Heart left ventricle (tissue), 16 donors: ENCODE measurements around the gene PAQR4. TPM values are rescaled to one million over a fixed set of nuclear protein-coding genes. Genes with fewer than 3 reads are reported as not detected.

Source experiments
- ATAC-seq, 4 donors: fragments of 200-7000 bp; cut with Tn5 transposase; one replicate each; pipeline ENCODE4 v1.9.1; 2020 to 2022; ENCODE audit warnings: moderate library complexity in 4 of 4, mild to moderate bottlenecking in 3 of 4, moderate number of reproducible peaks in 1 of 4
- DNase-seq, 5 donors: peaks; one replicate each; pipeline ENCODE4 v3.0.0-alpha.2; 2020
- H3K27ac ChIP-seq, 12 donors: fragments of 200-600 bp; sonication (generic) in 4 of 12; one replicate each; pipeline versions ENCODE4 v1.5.0 to v1.8.0; 2016 to 2022; ENCODE audit warnings: mild to moderate bottlenecking in 2 of 12
- H3K27me3 ChIP-seq, 9 donors: fragments of 200-600 bp; sonication (generic) in 2 of 9; one replicate each; pipeline versions ENCODE4 v1.5.1 to v1.8.0; 2016 to 2022; ENCODE audit warnings: mild to moderate bottlenecking in 3 of 9
- H3K36me3 ChIP-seq, 9 donors: fragments of 200-600 bp; sonication (generic) in 2 of 9; one replicate each; pipeline versions ENCODE4 v1.5.0 to v1.8.0; 2018 to 2022; ENCODE audit warnings: mild to moderate bottlenecking in 2 of 9
- H3K4me1 ChIP-seq, 12 donors: fragments of 200-600 bp; sonication (generic) in 4 of 12; one replicate each; pipeline versions ENCODE4 v1.5.0 to v1.8.0; 2016 to 2022; ENCODE audit warnings: mild to moderate bottlenecking in 3 of 12
- H3K4me3 ChIP-seq, 12 donors: fragments of 200-600 bp; sonication (generic) in 4 of 12; one replicate each; pipeline versions ENCODE4 v1.5.0 to v1.8.0; 2017 to 2022; ENCODE audit warnings: mild to moderate bottlenecking in 9 of 12, moderate library complexity in 4 of 12
- H3K9me3 ChIP-seq, 12 donors: fragments of 200-600 bp; sonication (generic) in 4 of 12; one replicate each; pipeline versions ENCODE4 v1.5.0 to v1.8.0; 2016 to 2022; ENCODE audit warnings: mild to moderate bottlenecking in 1 of 12
- POLR2A ChIP-seq, 2 donors: fragments of 450-650 bp; IDR thresholded peaks; one replicate each; pipeline ENCODE4 v1.6.1; 2017; ENCODE audit warnings: antibody characterized with exemption in 2 of 2, mild to moderate bottlenecking in 2 of 2, moderate library complexity in 2 of 2
- WGBS, 4 donors: extraction: QIAGEN DNeasy Blood & Tissue Kit in 2 of 4; methylation state at CpG; one replicate each; pipeline versions ENCODE4 v1.1.5 to v1.1.7; 2013 to 2018; 5-methylcytosine and 5-hydroxymethylcytosine counted together
- intact Hi-C, 10 donors: fragments of 100-400 bp; cut with DNase I; formaldehyde crosslinking; loops; one replicate each; pipeline versions ENCODE4 v1.11.1 to v1.14.2; 2022
- polyA plus RNA-seq, 2 donors: library from polyadenylated mRNA; stranded (reverse); fragments of 200-250 nt; gene quantifications; one replicate each; pipeline ENCODE4 v1.2.3, GENCODE V29; 2013
- total RNA-seq, 9 donors: library from RNA; depleted of rRNA in 2 of 9; stranded (reverse); fragments of >200 nt in 2 of 9; fragmentation: NEBNext Ultra II Directional in 3 of 9; extraction: Animal tissue kit (Norgen Biotek cat#: 25700) in 3 of 9; gene quantifications; one replicate each; pipeline versions ENCODE4 v1.1.0 to v1.2.4, GENCODE V29; 2016 to 2023
- TF ChIP-seq, protein P1 (sequence below), 12 donors: fragments of 200-600 bp; sonication (generic) in 4 of 12; IDR thresholded peaks; one replicate each; pipeline versions ENCODE4 v1.5.0 to v1.8.0; 2018 to 2022; ENCODE audit warnings: antibody characterized with exemption in 12 of 12, mild to moderate bottlenecking in 5 of 12
- donor health status: ischemic (EF 13 %, LVEDD 7.1; RV severe dilation, severe dysfunction).
- donor health status: healthy with polysubstance abuse.
- donor health status: DM: no; HTN: yes; CAD: no.
- donor health status: DM: no; HTN: no; CAD: no.
- donor health status: ischemic (EF 25% LVEDD 6.9; RV normal size, moderate dysfunction).
- donor health status: ischemic (EF 25% LVEDD 5.7; RV mildly dilated, moderate dysfunction).
- donor health status: healthy.
- donor health status: DM: yes; HTN: yes; CAD: no.
- donor health status: ischemic (EF 35%, LVEDD 5.7; RV mildly dilated, moderate dysfunction).
- donor health status: nonischemic (EF 11% LVEDD 7.7; RV severe dilation, severe dysfunction).
- donor health status: DM: yes; HTN: yes; CAD: no.
- donor health status: PGD.
- donor health status: ischemic (EF 29% LVEDD 5.4; RV normal size, mild dysfunction).
- donor health status: nonischemic (EF 23%, LVEDD 6.1; RV moderate dilation, normal function).

PAQR4 gene
- total and polyA plus RNA-seq, 11 donors: 6.9 to 16.3 (median 9.0) TPM

DNA sequence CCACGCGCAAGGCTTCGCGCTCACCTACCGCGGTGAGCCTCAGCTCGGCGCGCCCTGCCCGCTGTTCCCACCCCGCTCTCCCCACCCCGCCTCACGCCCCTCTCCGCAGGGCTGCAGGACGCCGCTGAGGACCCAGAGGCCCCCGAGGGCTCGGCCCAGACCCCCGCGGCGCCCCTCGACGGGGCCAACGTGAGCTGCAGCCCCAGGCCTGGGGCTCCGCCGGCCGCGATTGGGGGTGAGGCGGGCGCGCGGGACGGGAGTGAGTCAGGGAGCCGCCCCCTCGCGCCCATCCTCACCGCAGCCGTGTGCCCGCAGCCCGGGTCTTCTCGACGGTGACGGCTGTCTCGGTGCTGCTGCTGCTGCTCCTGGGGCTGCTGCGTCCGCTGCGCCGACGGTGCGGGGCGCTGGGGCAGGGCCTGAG, 1.9 kb upstream of the PAQR4 start:
- H3K27me3 ChIP-seq: peaks cover 58 to 63% (median 60%) of the 10 kb centered on the region in 9 donors
- TF ChIP-seq, protein P1, sequence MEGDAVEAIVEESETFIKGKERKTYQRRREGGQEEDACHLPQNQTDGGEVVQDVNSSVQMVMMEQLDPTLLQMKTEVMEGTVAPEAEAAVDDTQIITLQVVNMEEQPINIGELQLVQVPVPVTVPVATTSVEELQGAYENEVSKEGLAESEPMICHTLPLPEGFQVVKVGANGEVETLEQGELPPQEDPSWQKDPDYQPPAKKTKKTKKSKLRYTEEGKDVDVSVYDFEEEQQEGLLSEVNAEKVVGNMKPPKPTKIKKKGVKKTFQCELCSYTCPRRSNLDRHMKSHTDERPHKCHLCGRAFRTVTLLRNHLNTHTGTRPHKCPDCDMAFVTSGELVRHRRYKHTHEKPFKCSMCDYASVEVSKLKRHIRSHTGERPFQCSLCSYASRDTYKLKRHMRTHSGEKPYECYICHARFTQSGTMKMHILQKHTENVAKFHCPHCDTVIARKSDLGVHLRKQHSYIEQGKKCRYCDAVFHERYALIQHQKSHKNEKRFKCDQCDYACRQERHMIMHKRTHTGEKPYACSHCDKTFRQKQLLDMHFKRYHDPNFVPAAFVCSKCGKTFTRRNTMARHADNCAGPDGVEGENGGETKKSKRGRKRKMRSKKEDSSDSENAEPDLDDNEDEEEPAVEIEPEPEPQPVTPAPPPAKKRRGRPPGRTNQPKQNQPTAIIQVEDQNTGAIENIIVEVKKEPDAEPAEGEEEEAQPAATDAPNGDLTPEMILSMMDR (IDR thresholded peaks at IDR 0.05): no peak
- TF ChIP-seq POLR2A (IDR thresholded peaks at IDR 0.05): no peak
- peak in 1 of 5 donors; percentile 58 for DNase-seq
- peak overlapping the region in 9 of 12 donors; percentile 3 to 39 (median 30) for H3K4me3 ChIP-seq
- no peak for ATAC-seq
- H3K36me3 ChIP-seq: peaks cover 0 to 5% (median 0%) of the 10 kb centered on the region in 9 donors
- WGBS, 4 donors: 9 to 23% (median 13%) methylated on average over 11 to 51 of the region's 51 CpGs
- peaks cover 6 to 71% (median 51%) of the 10 kb centered on the region in 12 donors for H3K4me1 ChIP-seq
- no peak overlapping the region for H3K27ac ChIP-seq
- intact Hi-C loops: loop anchor here in 1 of 10 donors (10.0 kb wide), 1 partner anchor 92 kb away; no protein-coding TSS in a partner anchor
- H3K9me3 ChIP-seq: no peaks in the 10 kb centered on the region

DNA sequence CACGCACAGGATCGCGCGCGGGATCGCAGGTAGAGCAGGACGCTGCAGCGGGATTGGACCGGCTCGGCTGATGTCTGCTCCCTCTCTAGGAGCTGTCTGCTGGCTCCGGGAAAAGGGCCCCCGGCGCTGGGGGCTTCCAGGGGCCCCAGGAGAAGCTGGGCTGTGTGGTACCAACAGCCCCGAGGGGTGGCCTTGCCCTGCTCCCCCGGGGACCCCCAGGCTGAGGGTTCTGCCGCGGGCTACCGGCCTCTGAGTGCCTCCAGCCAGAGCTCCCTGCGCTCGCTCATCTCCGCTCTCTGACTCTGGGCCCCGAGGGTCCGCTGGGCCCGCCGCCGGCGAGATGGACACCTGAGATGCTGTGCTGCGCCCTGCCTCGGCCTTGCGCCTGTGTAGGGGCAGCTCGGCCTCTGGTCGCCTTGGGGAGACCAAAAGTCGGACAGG, 1.4 kb upstream of the PAQR4 start:
- H3K27me3 ChIP-seq: peaks cover 53 to 58% (median 54%) of the 10 kb centered on the region in 9 donors
- peak in 2 of 5 donors; percentile 17 to 60 for DNase-seq
- TF ChIP-seq, protein P1 (IDR thresholded peaks at IDR 0.05): no peak
- TF ChIP-seq POLR2A (IDR thresholded peaks at IDR 0.05): no peak

DNA sequence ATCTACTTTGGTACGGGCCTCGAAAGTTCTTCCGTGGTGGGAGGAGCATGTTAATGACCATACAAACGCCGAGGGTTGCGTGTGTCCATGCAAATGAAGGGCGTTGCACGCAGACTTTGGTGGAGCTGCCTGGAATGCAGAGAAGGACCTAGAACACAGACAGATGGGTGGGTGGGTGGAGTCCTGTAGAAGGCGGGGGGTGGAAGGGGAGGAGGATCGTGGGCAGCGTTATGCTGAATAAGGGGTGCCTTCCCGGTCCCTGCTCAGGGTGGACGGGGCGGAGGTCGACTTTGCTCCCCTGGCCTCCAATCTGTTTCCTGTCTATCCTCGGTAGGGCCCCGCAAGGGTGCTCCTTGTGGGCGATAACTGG, 795 bp upstream of the PAQR4 start:
- no peak for ATAC-seq
- H3K9me3 ChIP-seq: no peaks in the 10 kb centered on the region
- DNase-seq: peak in 1 of 5 donors; percentile 52
- H3K27me3 ChIP-seq: peaks cover 46 to 52% (median 48%) of the 10 kb centered on the region in 9 donors
- TF ChIP-seq POLR2A (IDR thresholded peaks at IDR 0.05): no peak
- TF ChIP-seq, protein P1 (IDR thresholded peaks at IDR 0.05): no peak
- H3K36me3 ChIP-seq: peaks cover 0 to 13% (median 0%) of the 10 kb centered on the region in 9 donors
- H3K4me1 ChIP-seq: peaks cover 4 to 70% (median 46%) of the 10 kb centered on the region in 12 donors
- intact Hi-C loops: loop anchor here in 1 of 10 donors (10.0 kb wide), 1 partner anchor 94 kb away; no protein-coding TSS in a partner anchor
- WGBS, 4 donors: 16 to 28% (median 18%) methylated on average over 17 to 18 of the region's 18 CpGs
- H3K4me3 ChIP-seq: peak overlapping the region; percentile 62 to 95 (median 78)
- H3K27ac ChIP-seq: no peak overlapping the region

More for the DNA sequence above, 1.4 kb upstream of the PAQR4 start:
- Histone ChIP-seq H3K9me3 (no peaks in the 10 kb centered on the region), H3K27ac (no peak overlapping the region), H3K4me3 (no peak overlapping the region), H3K4me1 (peaks cover 6 to 72% (median 50%) of the 10 kb centered on the region in 12 donors), H3K36me3 (peaks cover 0 to 10% (median 0%) of the 10 kb centered on the region in 9 donors)
- ATAC-seq: no peak
- WGBS, 4 donors: 46 to 60% (median 50%) methylated on average over 30 to 33 of the region's 33 CpGs
- intact Hi-C loops: loop anchor here in 1 of 10 donors (10.0 kb wide), 1 partner anchor 93 kb away; no protein-coding TSS in a partner anchor
